ENCODE results near the gene EMC9. TPM values are rescaled to one million over a fixed set of nuclear protein-coding genes. Genes with fewer than 3 reads are reported as not detected.

Gene EMC9
- total RNA-seq, 2 donors from 2014 or later = 9.9 to 21.1 TPM

DNA sequence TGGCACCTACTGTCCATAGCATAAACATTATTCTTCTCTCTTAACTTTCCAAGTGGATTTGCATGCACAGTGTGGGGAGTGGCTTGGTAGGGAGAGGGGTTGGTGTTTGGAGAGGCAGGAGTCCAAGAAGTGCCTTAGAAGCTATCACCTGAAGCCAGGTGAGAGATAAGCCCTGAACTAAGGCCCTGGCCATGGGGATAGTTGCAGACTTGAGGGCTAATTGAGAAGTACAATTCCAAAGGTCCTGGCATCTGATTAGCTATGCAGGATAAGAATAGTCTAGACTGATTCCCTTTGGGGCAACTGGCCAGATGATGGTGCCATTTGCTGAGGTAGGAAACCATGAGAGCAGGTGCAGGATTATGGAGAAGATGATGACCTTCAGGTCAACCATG is 49.3 kb downstream of the EMC9 start:
- Histone ChIP-seq H3K9me3 (no peaks in the 10 kb centered on the region), H3K27ac (peak overlapping the region in 3 of 4 donors; percentile 7 to 97 (median 94)), H3K27me3 (no peaks in the 10 kb centered on the region), H3K4me1 (peaks cover 51% of the 10 kb centered on the region), H3K36me3 (replicated peaks in 1 of 2; ENCODE audit: insufficient read depth in 1 of 2, low read depth in 2 of 2) (no peaks in the 10 kb centered on the region), H3K4me3 (no peak overlapping the region)
- intact Hi-C loops (cut with DNase I) = no loop called here
- ATAC-seq (no peak), DNase-seq (peak; percentile 48 to 78 (median 72))
- TF ChIP-seq POLR2A (IDR thresholded peaks at IDR 0.05) = no peak
- TF ChIP-seq, protein P1, sequence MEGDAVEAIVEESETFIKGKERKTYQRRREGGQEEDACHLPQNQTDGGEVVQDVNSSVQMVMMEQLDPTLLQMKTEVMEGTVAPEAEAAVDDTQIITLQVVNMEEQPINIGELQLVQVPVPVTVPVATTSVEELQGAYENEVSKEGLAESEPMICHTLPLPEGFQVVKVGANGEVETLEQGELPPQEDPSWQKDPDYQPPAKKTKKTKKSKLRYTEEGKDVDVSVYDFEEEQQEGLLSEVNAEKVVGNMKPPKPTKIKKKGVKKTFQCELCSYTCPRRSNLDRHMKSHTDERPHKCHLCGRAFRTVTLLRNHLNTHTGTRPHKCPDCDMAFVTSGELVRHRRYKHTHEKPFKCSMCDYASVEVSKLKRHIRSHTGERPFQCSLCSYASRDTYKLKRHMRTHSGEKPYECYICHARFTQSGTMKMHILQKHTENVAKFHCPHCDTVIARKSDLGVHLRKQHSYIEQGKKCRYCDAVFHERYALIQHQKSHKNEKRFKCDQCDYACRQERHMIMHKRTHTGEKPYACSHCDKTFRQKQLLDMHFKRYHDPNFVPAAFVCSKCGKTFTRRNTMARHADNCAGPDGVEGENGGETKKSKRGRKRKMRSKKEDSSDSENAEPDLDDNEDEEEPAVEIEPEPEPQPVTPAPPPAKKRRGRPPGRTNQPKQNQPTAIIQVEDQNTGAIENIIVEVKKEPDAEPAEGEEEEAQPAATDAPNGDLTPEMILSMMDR (IDR thresholded peaks at IDR 0.05) = no peak

DNA sequence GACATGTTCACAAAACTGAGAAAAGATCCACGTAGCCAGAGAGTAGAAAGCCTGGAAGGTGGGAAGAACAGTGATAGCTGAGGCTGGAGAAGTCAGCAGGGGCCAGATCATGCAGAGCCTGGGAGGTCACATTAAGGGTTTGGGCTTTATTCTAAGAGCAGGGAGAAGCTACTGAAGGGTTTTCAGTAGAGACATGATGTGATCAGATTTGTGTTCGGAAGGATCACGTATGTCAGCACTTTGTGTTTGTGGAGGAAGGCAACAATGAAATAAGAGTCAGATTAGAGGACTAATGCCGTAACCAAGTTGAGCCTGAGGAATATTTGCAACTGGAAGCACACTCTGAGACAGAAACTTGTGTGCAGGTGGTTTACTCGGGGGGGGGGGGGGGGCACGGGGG is 51.5 kb downstream of the EMC9 start:
- TF ChIP-seq, protein P1 (IDR thresholded peaks at IDR 0.05) = no peak
- TF ChIP-seq POLR2A (IDR thresholded peaks at IDR 0.05) = no peak
- H3K9me3 ChIP-seq = no peaks in the 10 kb centered on the region
- DNase-seq (no peak), ATAC-seq (no peak)
- H3K4me1 ChIP-seq = peaks cover 33% of the 10 kb centered on the region
- 65 to 73% methylated on average over 6 of the region's 6 CpGs for WGBS, 2 donors
- H3K27me3 ChIP-seq = no peaks in the 10 kb centered on the region
- no peak overlapping the region for H3K4me3 ChIP-seq
- no peaks in the 10 kb centered on the region for H3K36me3 ChIP-seq (replicated peaks in 1 of 2; ENCODE audit: insufficient read depth in 1 of 2, low read depth in 2 of 2)
- no peak overlapping the region for H3K27ac ChIP-seq
- intact Hi-C loops (cut with DNase I) = no loop called here

Small RNAs within 50 kb of the gene (microRNA-seq; reads per million reads assigned to microRNA genes)
- gene MIR7703 (ENCODE audit: borderline number of aligned reads in 2 of 2, borderline replicate concordance in 2 of 2) = 0 to 0.47 reads per million in 2 donors

Small RNAs within 50 kb of the gene (small RNA-seq; reads per million reads assigned to genes)
- gene AL136295.4 (not detected), gene IPO4 (not detected), gene IRF9 (not detected), gene RNA5SP383 (5.0 reads per million, percentile 87 among the genes with 10 or more reads in this experiment)

Other genes starting within 250 kb of the EMC9 start
- 10 to 100 TPM; 18.4 to 45.5 TPM for gene DHRS4, start 187.8 kb downstream of the EMC9 start, total RNA-seq
- gene DHRS4L2, start 152.7 kb downstream of the EMC9 start, total RNA-seq = 10 to 100 TPM; 10.6 to 16.5 TPM
- under 1 TPM; 0.78 to 0.99 TPM for gene CARMIL3, start 89.6 kb downstream of the EMC9 start, total RNA-seq
- gene CPNE6, start 70.0 kb downstream of the EMC9 start, total RNA-seq = not detected
- gene PCK2, start 47.3 kb downstream of the EMC9 start, total RNA-seq = 10 to 100 TPM; 20.4 to 29.8 TPM
- gene DCAF11, start 26.8 kb downstream of the EMC9 start, total RNA-seq = 100 to 1,000 TPM in 1 of 2 donors, 10 to 100 TPM in 1; 77.1 to 128 TPM
- 1 to 10 TPM; 2.1 to 2.6 TPM for gene NRL, start 26.6 kb downstream of the EMC9 start, total RNA-seq
- 10 to 100 TPM in 1 of 2 donors, 1 to 10 TPM in 1; 6.3 to 12.2 TPM for gene FITM1, start 10.9 kb downstream of the EMC9 start, total RNA-seq
- 10 to 100 TPM; 78.4 to 93.7 TPM for gene PSME1, start 5.4 kb downstream of the EMC9 start, total RNA-seq
- 10 to 100 TPM; 29.3 to 30.4 TPM for gene PSME2, start 5.0 kb upstream of the EMC9 start, total RNA-seq
- gene RNF31, start 5.9 kb upstream of the EMC9 start, total RNA-seq = 10 to 100 TPM; 38.1 to 83.1 TPM
- gene IRF9, start 19.7 kb upstream of the EMC9 start, total RNA-seq = 10 to 100 TPM; 12.5 to 21.5 TPM
- gene REC8, start 30.5 kb upstream of the EMC9 start, total RNA-seq = 1 to 10 TPM; 7.8 to 8.9 TPM
- gene IPO4, start 47.2 kb upstream of the EMC9 start, total RNA-seq = 10 to 100 TPM; 30.4 to 73.5 TPM
- 10 to 100 TPM; 57.9 to 59.7 TPM for gene TM9SF1, start 53.9 kb upstream of the EMC9 start, total RNA-seq
- under 1 TPM in 1 of 2 donors, not detected in 1; 0.26 TPM for gene TSSK4, start 64.1 kb upstream of the EMC9 start, total RNA-seq
- 10 to 100 TPM; 28.5 to 32.0 TPM for gene CHMP4A, start 71.9 kb upstream of the EMC9 start, total RNA-seq
- gene MDP1, start 74.5 kb upstream of the EMC9 start, total RNA-seq = 10 to 100 TPM in 1 of 2 donors, 1 to 10 TPM in 1; 2.0 to 18.9 TPM
- 10 to 100 TPM; 28.7 to 77.6 TPM for gene NEDD8, start 90.8 kb upstream of the EMC9 start, total RNA-seq
- gene GMPR2, start 91.3 kb upstream of the EMC9 start, total RNA-seq = 10 to 100 TPM; 30.9 to 41.9 TPM
- gene TINF2, start 101.0 kb upstream of the EMC9 start, total RNA-seq = 10 to 100 TPM; 28.3 to 35.3 TPM
- 10 to 100 TPM in 1 of 2 donors, 1 to 10 TPM in 1; 2.9 to 13.8 TPM for gene TGM1, start 121.6 kb upstream of the EMC9 start, total RNA-seq
- 10 to 100 TPM; 18.4 to 90.0 TPM for gene RABGGTA, start 130.0 kb upstream of the EMC9 start, total RNA-seq
- gene DHRS1, start 158.2 kb upstream of the EMC9 start, total RNA-seq = 10 to 100 TPM; 18.8 to 31.4 TPM
- gene NOP9, start 158.3 kb upstream of the EMC9 start, total RNA-seq = 10 to 100 TPM; 10.6 to 12.2 TPM
- gene CIDEB, start 166.4 kb upstream of the EMC9 start, total RNA-seq = 10 to 100 TPM; 19.1 to 34.0 TPM
- 10 to 100 TPM; 10.9 to 31.3 TPM for gene LTB4R2, start 168.5 kb upstream of the EMC9 start, total RNA-seq
- 1 to 10 TPM; 3.6 to 9.1 TPM for gene LTB4R, start 169.9 kb upstream of the EMC9 start, total RNA-seq
- gene ADCY4, start 193.5 kb upstream of the EMC9 start, total RNA-seq = 10 to 100 TPM; 10.6 to 14.8 TPM
- gene RIPK3, start 198.4 kb upstream of the EMC9 start, total RNA-seq = 1 to 10 TPM; 6.0 to 9.9 TPM
- gene NFATC4, start 226.6 kb upstream of the EMC9 start, total RNA-seq = 10 to 100 TPM; 11.9 to 19.8 TPM